Ishikawa (cell line): ENCODE measurements around the gene TRIO.

Experiments used
- CEBPB ChIP-seq: IDR thresholded peaks from 2 replicates; pipeline ENCODE4 v1.6.1; 2012
- CREB1 ChIP-seq: IDR thresholded peaks from 2 replicates; pipeline ENCODE4 v1.6.1; 2012; ENCODE audit warnings: low read depth
- FOXM1 ChIP-seq: IDR thresholded peaks from 2 replicates; pipeline ENCODE4 v1.6.1; 2012; ENCODE audit warnings: low read depth, borderline replicate concordance
- RAD21 ChIP-seq: IDR thresholded peaks from 2 replicates; pipeline ENCODE4 v1.6.1; 2012; ENCODE audit warnings: low read depth
- REST ChIP-seq: IDR thresholded peaks from 2 replicates; pipeline ENCODE4 v1.6.1; 2012; ENCODE audit warnings: low read depth, mild to moderate bottlenecking
- TCF12 ChIP-seq: IDR thresholded peaks from 2 replicates; pipeline ENCODE4 v1.6.1; 2012; ENCODE audit warnings: low read depth
- YY1 ChIP-seq: IDR thresholded peaks from 2 replicates; pipeline ENCODE4 v1.6.1; 2012; ENCODE audit warnings: low read depth

- TF ChIP-seq YY1 (no peak), FOXM1 (no peak), TCF12 (no peak), CEBPB (no peak), CREB1 (no peak), RAD21 (no peak), REST (no peak)
Measured at GRCh38 chr5:14455814-14456321, 312.7 kb downstream of the TRIO start.
